Neural progenitor cell (in vitro differentiated cells): Measurements from ENCODE around the gene MYLIP. TPM values are rescaled to one million over a fixed set of nuclear protein-coding genes. Genes with fewer than 3 reads are reported as not detected.
A peak's percentile ranks its signal among the peaks of the same experiment; 100 is the strongest.

ENCODE experiments used
- DNase-seq: peaks from one replicate; pipeline ENCODE4 v3.0.0-alpha.2; 2016; ENCODE audit warnings: low spot score
- H2AFZ ChIP-seq: fragments of 200-600 bp; sonication (generic); replicated peaks from 2 replicates; pipeline ENCODE4 v1.6.1; 2016; ENCODE audit warnings: antibody characterized with exemption
- H3F3A ChIP-seq: fragments of 200-600 bp; sonication (generic); 2 replicates; pipeline ENCODE4 v1.6.1; 2016; ENCODE audit warnings: antibody characterized with exemption, low read depth
- H3K27ac ChIP-seq: fragments of 200-600 bp; sonication (generic); 2 replicates; pipeline ENCODE4 v1.5.1; 2016; ENCODE audit warnings: mild to moderate bottlenecking
- H3K27me3 ChIP-seq: fragments of 200-600 bp; sonication (generic); 2 replicates; pipeline ENCODE4 v1.6.1; 2016; ENCODE audit warnings: mild to moderate bottlenecking, moderate library complexity
- H3K36me3 ChIP-seq: fragments of 200-600 bp; sonication (generic); 2 replicates; pipeline ENCODE4 v1.5.1; 2016
- H3K4me1 ChIP-seq: fragments of 200-600 bp; sonication (generic); 2 replicates; pipeline ENCODE4 v1.6.1; 2016; ENCODE audit warnings: mixed run types
- H3K4me2 ChIP-seq: fragments of 200-600 bp; sonication (generic); 2 replicates; pipeline ENCODE4 v1.6.1; 2016
- H3K4me3 ChIP-seq: fragments of 200-600 bp; sonication (generic); 2 replicates; pipeline ENCODE4 v1.5.1; 2016
- H3K79me2 ChIP-seq: fragments of 200-600 bp; sonication (generic); 2 replicates; pipeline ENCODE4 v1.6.1; 2016; ENCODE audit warnings: low read depth
- H3K9ac ChIP-seq: fragments of 200-600 bp; sonication (generic); 2 replicates; pipeline ENCODE4 v1.6.1; 2016
- H3K9me3 ChIP-seq: fragments of 200-600 bp; sonication (generic); 2 replicates; pipeline ENCODE4 v1.5.1; 2016; ENCODE audit warnings: low read depth
- H4K20me1 ChIP-seq: fragments of 200-600 bp; sonication (generic); 2 replicates; pipeline ENCODE4 v1.6.1; 2016; ENCODE audit warnings: low read depth
- H3K27ac Mint-ChIP-seq: 3 replicates; pipeline ENCODE4 v1.8.0; 2021; ENCODE audit warnings: mixed read lengths
- H3K27me3 Mint-ChIP-seq: 2 replicates; pipeline ENCODE4 v1.8.0; 2022; ENCODE audit warnings: low read depth, mild to moderate bottlenecking, inconsistent platforms, moderate library complexity, mixed read lengths; ENCODE audit not compliant: insufficient read depth
- H3K36me3 Mint-ChIP-seq: 3 replicates; pipeline ENCODE4 v1.8.0; 2021; ENCODE audit warnings: mixed read lengths
- H3K4me1 Mint-ChIP-seq: 3 replicates; pipeline ENCODE4 v1.8.0; 2021; ENCODE audit warnings: mixed read lengths
- H3K4me3 Mint-ChIP-seq: 3 replicates; pipeline ENCODE4 v1.8.0; 2021; ENCODE audit warnings: mild to moderate bottlenecking, moderate library complexity, mixed read lengths
- H3K9me3 Mint-ChIP-seq: 3 replicates; pipeline ENCODE4 v1.8.0; 2020; ENCODE audit warnings: mixed read lengths
- CTCF ChIP-seq: fragments of 200-600 bp; sonication (generic); IDR thresholded peaks from 2 replicates; pipeline ENCODE4 v1.5.1; 2017; ENCODE audit warnings: antibody characterized with exemption, mild to moderate bottlenecking
- EZH2 ChIP-seq: fragments of 200-600 bp; sonication (generic); IDR thresholded peaks from 2 replicates; pipeline ENCODE4 v1.6.1; 2017; ENCODE audit warnings: antibody characterized with exemption, mild to moderate bottlenecking, moderate library complexity
- EZH2phosphoT487 ChIP-seq: fragments of 200-600 bp; sonication (generic); IDR thresholded peaks from 2 replicates; pipeline ENCODE4 v1.6.1; 2017; ENCODE audit warnings: antibody characterized with exemption
- total RNA-seq: library from RNA; depleted of rRNA; stranded (reverse); fragments of >200 nt; gene quantifications from 2 replicates; pipeline ENCODE4 v1.2.3, GENCODE V29; 2015; ENCODE audit warnings: low replicate concordance

Gene MYLIP
- total RNA-seq, 1 donor from 2014 or later, result 8.2 TPM

- no peaks in the 10 kb centered on the region for H3K27me3 ChIP-seq
- no peaks in the 10 kb centered on the region for H3F3A ChIP-seq
- no peaks in the 10 kb centered on the region for H3K9me3 ChIP-seq
- peaks cover 15% of the 10 kb centered on the region for H3K4me1 ChIP-seq
- peak; percentile 52 for DNase-seq
- Mint-ChIP-seq H3K27ac (no peak overlapping the region), H3K4me3 (no peak overlapping the region), H3K9me3 (peaks cover 2% of the 10 kb centered on the region), H3K4me1 (peaks cover 33% of the 10 kb centered on the region), H3K27me3 (no peaks in the 10 kb centered on the region), H3K36me3 (no peaks in the 10 kb centered on the region)
- no peak for TF ChIP-seq CTCF
- no peak for TF ChIP-seq EZH2phosphoT487
- TF ChIP-seq EZH2, result no peak
- H3K9ac ChIP-seq, result no peak overlapping the region
- H4K20me1 ChIP-seq, result no peaks in the 10 kb centered on the region
- H2AFZ ChIP-seq, result no peak overlapping the region
- no peaks in the 10 kb centered on the region for H3K36me3 ChIP-seq
- H3K27ac ChIP-seq, result no peak overlapping the region
- H3K4me3 ChIP-seq, result no peak overlapping the region
- peak overlapping the region; percentile 12 for H3K4me2 ChIP-seq
- H3K79me2 ChIP-seq, result no peaks in the 10 kb centered on the region
Measured at GRCh38 chr6:16102208-16102607, 26.7 kb upstream of the MYLIP start.

GRCh38 chr6:16103722-16104121, 25.2 kb upstream of the MYLIP start:
- H3K9me3 Mint-ChIP-seq, result no peaks in the 10 kb centered on the region
- H2AFZ ChIP-seq, result no peak overlapping the region
- H3K4me3 ChIP-seq, result no peak overlapping the region
- peaks cover 15% of the 10 kb centered on the region for H3K4me1 ChIP-seq
- no peaks in the 10 kb centered on the region for H3K9me3 ChIP-seq
- H3K27me3 ChIP-seq, result no peaks in the 10 kb centered on the region
- H3K4me2 ChIP-seq, result no peak overlapping the region
- no peak overlapping the region for H3K27ac Mint-ChIP-seq
- no peak overlapping the region for H3K27ac ChIP-seq
- DNase-seq, result no peak
- H3K79me2 ChIP-seq, result no peaks in the 10 kb centered on the region
- peaks cover 33% of the 10 kb centered on the region for H3K4me1 Mint-ChIP-seq
- no peak for TF ChIP-seq CTCF
- no peak for TF ChIP-seq EZH2
- TF ChIP-seq EZH2phosphoT487, result no peak
- H3K9ac ChIP-seq, result no peak overlapping the region
- H3K36me3 ChIP-seq, result no peaks in the 10 kb centered on the region
- no peaks in the 10 kb centered on the region for H3K27me3 Mint-ChIP-seq
- no peaks in the 10 kb centered on the region for H3F3A ChIP-seq
- H3K4me3 Mint-ChIP-seq, result no peak overlapping the region
- H3K36me3 Mint-ChIP-seq, result no peaks in the 10 kb centered on the region
- H4K20me1 ChIP-seq, result no peaks in the 10 kb centered on the region

- Mint-ChIP-seq H3K36me3 (no peaks in the 10 kb centered on the region), H3K27ac (no peak overlapping the region), H3K4me1 (peaks cover 38% of the 10 kb centered on the region), H3K27me3 (no peaks in the 10 kb centered on the region), H3K9me3 (no peaks in the 10 kb centered on the region), H3K4me3 (no peak overlapping the region)
- Histone ChIP-seq H3K4me2 (no peak overlapping the region), H4K20me1 (no peaks in the 10 kb centered on the region), H3K27ac (no peak overlapping the region), H3K36me3 (no peaks in the 10 kb centered on the region), H3F3A (no peaks in the 10 kb centered on the region), H3K4me1 (peaks cover 15% of the 10 kb centered on the region), H3K9ac (no peak overlapping the region), H3K4me3 (no peak overlapping the region), H2AFZ (no peak overlapping the region), H3K27me3 (no peaks in the 10 kb centered on the region), H3K79me2 (no peaks in the 10 kb centered on the region), H3K9me3 (no peaks in the 10 kb centered on the region)
- no peak for DNase-seq
- TF ChIP-seq EZH2 (no peak), CTCF (no peak), EZH2phosphoT487 (no peak)
Measured at GRCh38 chr6:16104624-16105433, 24.1 kb upstream of the MYLIP start.
